Measurements from ENCODE around the gene TLE4. TPM values are rescaled to one million over a fixed set of nuclear protein-coding genes. Genes with fewer than 3 reads are reported as not detected.

The TLE4 gene
- total RNA-seq, 4 donors from 2014 or later = 30.5 to 66.2 (median 46.4) TPM

DNA sequence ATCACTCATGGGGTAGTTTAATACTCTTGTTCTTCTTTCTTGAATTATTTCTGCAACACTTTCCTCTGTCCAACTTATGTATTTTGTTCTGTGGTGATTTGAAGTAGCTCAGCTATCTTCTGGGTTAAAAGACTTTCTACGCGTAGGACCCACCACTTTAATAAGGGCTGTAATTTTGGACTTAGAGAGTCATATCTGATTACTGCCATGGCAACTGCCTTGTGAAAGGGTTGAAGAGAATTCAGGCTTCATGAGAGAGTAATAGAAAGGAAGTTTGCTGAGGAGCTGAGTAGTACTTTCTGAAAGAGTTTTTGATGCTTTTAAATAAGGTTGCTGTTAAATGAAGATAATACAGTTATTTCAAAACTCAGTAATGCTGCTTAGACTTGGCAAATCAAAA is 89.5 kb downstream of the TLE4 start:
- Histone ChIP-seq H3K27ac (no peak overlapping the region), H3K4me3 (no peak overlapping the region), H3K4me1 (peaks cover 3 to 46% (median 10%) of the 10 kb centered on the region in 3 donors), H3K36me3 (peaks cover 0 to 5% of the 10 kb centered on the region in 2 donors), H3K27me3 (no peaks in the 10 kb centered on the region), H3K9me3 (no peaks in the 10 kb centered on the region)
- no peak for ATAC-seq
- TF ChIP-seq, protein P1, sequence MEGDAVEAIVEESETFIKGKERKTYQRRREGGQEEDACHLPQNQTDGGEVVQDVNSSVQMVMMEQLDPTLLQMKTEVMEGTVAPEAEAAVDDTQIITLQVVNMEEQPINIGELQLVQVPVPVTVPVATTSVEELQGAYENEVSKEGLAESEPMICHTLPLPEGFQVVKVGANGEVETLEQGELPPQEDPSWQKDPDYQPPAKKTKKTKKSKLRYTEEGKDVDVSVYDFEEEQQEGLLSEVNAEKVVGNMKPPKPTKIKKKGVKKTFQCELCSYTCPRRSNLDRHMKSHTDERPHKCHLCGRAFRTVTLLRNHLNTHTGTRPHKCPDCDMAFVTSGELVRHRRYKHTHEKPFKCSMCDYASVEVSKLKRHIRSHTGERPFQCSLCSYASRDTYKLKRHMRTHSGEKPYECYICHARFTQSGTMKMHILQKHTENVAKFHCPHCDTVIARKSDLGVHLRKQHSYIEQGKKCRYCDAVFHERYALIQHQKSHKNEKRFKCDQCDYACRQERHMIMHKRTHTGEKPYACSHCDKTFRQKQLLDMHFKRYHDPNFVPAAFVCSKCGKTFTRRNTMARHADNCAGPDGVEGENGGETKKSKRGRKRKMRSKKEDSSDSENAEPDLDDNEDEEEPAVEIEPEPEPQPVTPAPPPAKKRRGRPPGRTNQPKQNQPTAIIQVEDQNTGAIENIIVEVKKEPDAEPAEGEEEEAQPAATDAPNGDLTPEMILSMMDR (IDR thresholded peaks at IDR 0.05) = no peak
- TF ChIP-seq POLR2AphosphoS5 (IDR thresholded peaks at IDR 0.05) (no peak), EP300 (IDR thresholded peaks at IDR 0.05) (no peak), POLR2A (IDR thresholded peaks at IDR 0.05) (no peak)
- WGBS, 2 donors (ENCODE audit: low coverage in 1 of 2) = 77 to 91% methylated on average over 2 of the region's 2 CpGs

GRCh38 chr9:79661886-79662536 is 90.2 kb downstream of the TLE4 start:
- 55 to 64% methylated on average over 4 to 5 of the region's 5 CpGs for WGBS, 2 donors (ENCODE audit: low coverage in 1 of 2)
- Histone ChIP-seq H3K4me1 (peaks cover 3 to 46% (median 10%) of the 10 kb centered on the region in 3 donors), H3K27me3 (no peaks in the 10 kb centered on the region), H3K27ac (no peak overlapping the region), H3K4me3 (no peak overlapping the region), H3K9me3 (no peaks in the 10 kb centered on the region), H3K36me3 (peaks cover 0 to 3% of the 10 kb centered on the region in 2 donors)
- ATAC-seq = no peak
- TF ChIP-seq POLR2A (IDR thresholded peaks at IDR 0.05) (no peak), EP300 (IDR thresholded peaks at IDR 0.05) (no peak), POLR2AphosphoS5 (IDR thresholded peaks at IDR 0.05) (no peak)
- TF ChIP-seq, protein P1 (IDR thresholded peaks at IDR 0.05) = no peak

DNA sequence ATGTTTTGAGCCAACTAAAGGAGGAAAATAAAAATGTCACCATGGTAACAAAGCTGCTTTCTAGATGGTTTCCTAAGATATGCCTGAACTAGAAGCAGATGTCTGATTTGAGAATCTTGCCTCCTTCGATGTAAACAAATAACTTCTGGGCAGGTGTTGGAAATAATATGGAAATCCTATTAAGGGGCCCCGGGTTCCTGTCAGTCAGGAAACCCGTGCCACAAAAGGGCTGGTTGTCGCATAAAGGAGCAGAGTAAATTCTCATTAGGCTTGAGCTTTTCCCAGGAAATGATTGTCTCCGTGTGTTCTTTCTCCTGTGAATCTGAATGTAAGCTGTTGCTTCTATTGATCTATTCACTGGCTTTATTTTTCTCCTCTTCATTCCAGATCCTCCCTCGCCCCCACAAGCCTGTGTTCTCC is 90.8 kb downstream of the TLE4 start:
- 34 to 52% methylated on average over 5 of the region's 6 CpGs for WGBS, 2 donors (ENCODE audit: low coverage in 1 of 2)
- peaks cover 3 to 46% (median 10%) of the 10 kb centered on the region in 3 donors for H3K4me1 ChIP-seq
- no peaks in the 10 kb centered on the region for H3K27me3 ChIP-seq
- H3K4me3 ChIP-seq = no peak overlapping the region
- no peaks in the 10 kb centered on the region for H3K9me3 ChIP-seq
- ATAC-seq = no peak
- no peaks in the 10 kb centered on the region for H3K36me3 ChIP-seq
- TF ChIP-seq, protein P1 (IDR thresholded peaks at IDR 0.05) = no peak
- TF ChIP-seq POLR2AphosphoS5 (IDR thresholded peaks at IDR 0.05) (no peak), POLR2A (IDR thresholded peaks at IDR 0.05) (no peak), EP300 (IDR thresholded peaks at IDR 0.05) (no peak)
- no peak overlapping the region for H3K27ac ChIP-seq

DNA sequence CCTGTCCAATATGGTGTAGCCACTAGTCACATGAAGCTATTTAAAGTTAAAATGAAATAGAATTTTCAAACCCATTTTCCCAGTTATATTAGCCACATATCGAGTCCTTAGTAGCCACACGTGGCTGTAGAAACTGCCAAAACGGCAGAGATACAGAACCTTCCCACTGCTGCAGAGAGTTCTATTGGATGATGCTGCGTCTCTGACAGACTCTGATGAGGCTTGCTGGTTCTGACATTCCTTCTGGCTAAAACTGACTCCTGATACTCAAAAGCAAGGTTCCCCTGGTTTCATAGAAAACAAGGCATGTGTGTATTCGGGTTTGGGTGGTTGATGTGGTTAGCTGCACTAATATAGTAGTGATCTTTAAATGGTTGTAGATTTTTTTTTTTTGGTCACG is 91.5 kb downstream of the TLE4 start:
- Histone ChIP-seq H3K36me3 (no peaks in the 10 kb centered on the region), H3K4me1 (peaks cover 3 to 52% (median 10%) of the 10 kb centered on the region in 3 donors), H3K4me3 (no peak overlapping the region), H3K9me3 (no peaks in the 10 kb centered on the region), H3K27me3 (no peaks in the 10 kb centered on the region), H3K27ac (no peak overlapping the region)
- no peak for ATAC-seq
- no peak for TF ChIP-seq POLR2AphosphoS5 (IDR thresholded peaks at IDR 0.05)
- TF ChIP-seq, protein P1 (IDR thresholded peaks at IDR 0.05) = no peak
- no peak for TF ChIP-seq EP300 (IDR thresholded peaks at IDR 0.05)
- TF ChIP-seq POLR2A (IDR thresholded peaks at IDR 0.05) = no peak
- 30 to 66% methylated on average over 3 to 6 of the region's 6 CpGs for WGBS, 2 donors (ENCODE audit: low coverage in 1 of 2)

GRCh38 chr9:79663878-79664277 is 92.1 kb downstream of the TLE4 start:
- Histone ChIP-seq H3K27ac (no peak overlapping the region), H3K27me3 (no peaks in the 10 kb centered on the region), H3K4me3 (no peak overlapping the region), H3K9me3 (no peaks in the 10 kb centered on the region), H3K36me3 (no peaks in the 10 kb centered on the region), H3K4me1 (peaks cover 3 to 58% (median 10%) of the 10 kb centered on the region in 3 donors)
- TF ChIP-seq, protein P1 (IDR thresholded peaks at IDR 0.05) = no peak
- no peak for TF ChIP-seq POLR2A (IDR thresholded peaks at IDR 0.05)
- TF ChIP-seq POLR2AphosphoS5 (IDR thresholded peaks at IDR 0.05) = no peak
- TF ChIP-seq EP300 (IDR thresholded peaks at IDR 0.05) = no peak
- WGBS, 2 donors (ENCODE audit: low coverage in 1 of 2) = 67 to 75% methylated on average over 11 to 13 of the region's 13 CpGs
- ATAC-seq = no peak
